Measurements from ENCODE around the gene COPZ2.

The COPZ2 gene

DNA sequence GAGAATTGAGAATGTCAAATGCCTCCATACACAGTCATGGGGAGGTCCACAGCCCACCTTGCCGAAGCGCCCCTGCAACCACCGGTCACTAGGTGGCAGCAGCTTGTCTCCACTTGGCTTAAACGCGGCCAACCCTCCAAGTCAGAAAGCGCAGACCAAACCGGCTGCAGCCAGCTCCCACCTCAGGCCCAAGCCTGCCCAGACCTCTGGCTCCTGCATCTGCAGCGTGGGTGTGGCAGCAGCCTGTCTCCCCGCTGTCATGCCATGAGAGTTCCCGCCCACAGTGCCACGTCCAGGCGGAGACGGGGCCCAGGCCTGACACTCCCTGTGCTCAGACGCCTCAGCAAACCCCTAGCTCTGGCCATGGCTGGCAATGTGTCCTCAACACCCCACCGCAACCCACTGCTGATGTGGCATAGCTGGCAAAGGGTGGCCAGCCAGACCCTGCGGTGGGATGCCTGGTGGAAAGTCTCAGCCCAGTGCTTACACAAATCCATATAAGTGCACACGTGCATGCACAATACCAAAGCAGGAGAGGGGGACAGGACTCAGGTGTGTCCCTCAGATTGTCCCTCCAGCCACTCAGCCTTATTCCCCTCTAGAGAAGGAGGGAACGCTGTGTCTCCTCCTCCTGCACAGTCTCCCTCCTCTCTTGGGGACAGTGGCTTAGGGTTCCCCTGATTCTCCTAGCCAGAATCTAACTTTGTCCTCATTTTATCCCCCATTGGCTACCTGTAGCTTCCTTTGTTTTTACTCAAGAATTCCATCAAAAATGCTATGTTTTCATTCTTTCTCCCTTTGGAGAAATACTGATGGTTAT, 10.9 kb downstream of the COPZ2 start (continued):
- TF ChIP-seq HIC1 (tag by site-specific recombination; IDR thresholded peaks at IDR 0.05) (0 out of 2 replicates have a peak, but pooled peaks have one; percentile 49), OSR2 (tag by site-specific recombination; IDR thresholded peaks at IDR 0.05) (0 out of 2 replicates have a peak, but pooled peaks have one; percentile 32), ZNF600 (tag by site-specific recombination; IDR thresholded peaks at IDR 0.05) (peak; percentile 99), GLIS1 (tag by site-specific recombination; IDR thresholded peaks at IDR 0.05) (peak; percentile 54; the same call in 1 of the 2 replicates), SP3 (tag by site-specific recombination; IDR thresholded peaks at IDR 0.05) (peak; percentile 67), ZNF747 (tag by site-specific recombination; IDR thresholded peaks at IDR 0.05) (no peak), ZNF146 (tag by site-specific recombination; IDR thresholded peaks at IDR 0.05) (no peak), SP2 (tag by site-specific recombination; IDR thresholded peaks at IDR 0.05) (peak; percentile 63), EGR2 (tag by site-specific recombination; IDR thresholded peaks at IDR 0.05; ENCODE audit: low read depth) (peak; percentile 96), ZBTB17 (tag by site-specific recombination; IDR thresholded peaks at IDR 0.05) (peak; percentile 90), KLF9 (tag by site-specific recombination; IDR thresholded peaks at IDR 0.05; ENCODE audit: low read depth) (peak; percentile 97), HOXA7 (CRISPR knock-in tag; IDR thresholded peaks at IDR 0.05; ENCODE audit: borderline replicate concordance) (no peak), ZNF426 (tag by site-specific recombination; IDR thresholded peaks at IDR 0.05) (no peak)
- TF ChIP-seq, protein P1, sequence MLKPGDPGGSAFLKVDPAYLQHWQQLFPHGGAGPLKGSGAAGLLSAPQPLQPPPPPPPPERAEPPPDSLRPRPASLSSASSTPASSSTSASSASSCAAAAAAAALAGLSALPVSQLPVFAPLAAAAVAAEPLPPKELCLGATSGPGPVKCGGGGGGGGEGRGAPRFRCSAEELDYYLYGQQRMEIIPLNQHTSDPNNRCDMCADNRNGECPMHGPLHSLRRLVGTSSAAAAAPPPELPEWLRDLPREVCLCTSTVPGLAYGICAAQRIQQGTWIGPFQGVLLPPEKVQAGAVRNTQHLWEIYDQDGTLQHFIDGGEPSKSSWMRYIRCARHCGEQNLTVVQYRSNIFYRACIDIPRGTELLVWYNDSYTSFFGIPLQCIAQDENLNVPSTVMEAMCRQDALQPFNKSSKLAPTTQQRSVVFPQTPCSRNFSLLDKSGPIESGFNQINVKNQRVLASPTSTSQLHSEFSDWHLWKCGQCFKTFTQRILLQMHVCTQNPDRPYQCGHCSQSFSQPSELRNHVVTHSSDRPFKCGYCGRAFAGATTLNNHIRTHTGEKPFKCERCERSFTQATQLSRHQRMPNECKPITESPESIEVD (tag by site-specific recombination; IDR thresholded peaks at IDR 0.05), result no peak
- TF ChIP-seq, protein P2, sequence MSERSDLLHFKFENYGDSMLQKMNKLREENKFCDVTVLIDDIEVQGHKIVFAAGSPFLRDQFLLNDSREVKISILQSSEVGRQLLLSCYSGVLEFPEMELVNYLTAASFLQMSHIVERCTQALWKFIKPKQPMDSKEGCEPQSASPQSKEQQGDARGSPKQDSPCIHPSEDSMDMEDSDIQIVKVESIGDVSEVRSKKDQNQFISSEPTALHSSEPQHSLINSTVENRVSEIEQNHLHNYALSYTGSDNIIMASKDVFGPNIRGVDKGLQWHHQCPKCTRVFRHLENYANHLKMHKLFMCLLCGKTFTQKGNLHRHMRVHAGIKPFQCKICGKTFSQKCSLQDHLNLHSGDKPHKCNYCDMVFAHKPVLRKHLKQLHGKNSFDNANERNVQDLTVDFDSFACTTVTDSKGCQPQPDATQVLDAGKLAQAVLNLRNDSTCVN (tag by site-specific recombination; optimal IDR thresholded peaks at IDR 0.05), result peak; percentile 33

GRCh38 chr17:48025904-48026501, 11.6 kb downstream of the COPZ2 start:
- Histone ChIP-seq H3K27ac (ENCODE audit: extremely low read depth, low read depth, low read length) (no peak overlapping the region), H3K4me1 (ENCODE audit: control insufficient read depth, insufficient read depth, low read length) (peaks cover 14% of the 10 kb centered on the region), H3K36me3 (ENCODE audit: control insufficient read depth in 2 of 2, insufficient read depth in 1 of 2, low read length in 2 of 2) (no peaks in the 10 kb centered on the region), H3K9me3 (ENCODE audit: control insufficient read depth, insufficient read depth, low read depth, low read length) (no peaks in the 10 kb centered on the region), H3K4me3 (ENCODE audit: low read depth, low read length) (no peak overlapping the region)
- ChIA-PET CTCF (interaction anchor here (0.6 to 7.9 kb wide), 58 partner anchors 10 to 762 kb away, joined by 3 to 197 read pairs (median 5); partner anchors contain the start of genes NFE2L1 and SNX11), POLR2A (interaction anchor here (1.0 to 2.2 kb wide), 8 partner anchors 10 to 104 kb away, joined by 3 to 26 read pairs (median 6); partner anchors contain the start of gene NFE2L1)
- no peak for TF ChIP-seq SP7 (tag by site-specific recombination; IDR thresholded peaks at IDR 0.05)
- 0 out of 2 replicates have a peak, but pooled peaks have one; percentile 37 for TF ChIP-seq KLF7 (tag by site-specific recombination; IDR thresholded peaks at IDR 0.05; ENCODE audit: borderline replicate concordance)
- TF ChIP-seq ZNF112 (tag by site-specific recombination; IDR thresholded peaks at IDR 0.05), result no peak
- no peak for TF ChIP-seq ZNF768 (tag by site-specific recombination; IDR thresholded peaks at IDR 0.05)
- no peak for TF ChIP-seq ZNF843 (tag by site-specific recombination; IDR thresholded peaks at IDR 0.05)
- TF ChIP-seq ZFP37 (tag by site-specific recombination; IDR thresholded peaks at IDR 0.05), result no peak
- TF ChIP-seq PRDM10 (tag by site-specific recombination; IDR thresholded peaks at IDR 0.05), result peak; percentile 95
